Stimulated activated CD4-positive, alpha-beta T cell treated with anti-CD3 and anti-CD28 coated beads, Interleukin-2, amount 100 ng/mL, for 24 hours (primary cell): ENCODE results near the gene IFT43.

Experiments
- DNase-seq, 2 donors: peaks; one replicate each; pipeline ENCODE4 v3.0.0-alpha.2; 2020

IFT43 gene

DNA sequence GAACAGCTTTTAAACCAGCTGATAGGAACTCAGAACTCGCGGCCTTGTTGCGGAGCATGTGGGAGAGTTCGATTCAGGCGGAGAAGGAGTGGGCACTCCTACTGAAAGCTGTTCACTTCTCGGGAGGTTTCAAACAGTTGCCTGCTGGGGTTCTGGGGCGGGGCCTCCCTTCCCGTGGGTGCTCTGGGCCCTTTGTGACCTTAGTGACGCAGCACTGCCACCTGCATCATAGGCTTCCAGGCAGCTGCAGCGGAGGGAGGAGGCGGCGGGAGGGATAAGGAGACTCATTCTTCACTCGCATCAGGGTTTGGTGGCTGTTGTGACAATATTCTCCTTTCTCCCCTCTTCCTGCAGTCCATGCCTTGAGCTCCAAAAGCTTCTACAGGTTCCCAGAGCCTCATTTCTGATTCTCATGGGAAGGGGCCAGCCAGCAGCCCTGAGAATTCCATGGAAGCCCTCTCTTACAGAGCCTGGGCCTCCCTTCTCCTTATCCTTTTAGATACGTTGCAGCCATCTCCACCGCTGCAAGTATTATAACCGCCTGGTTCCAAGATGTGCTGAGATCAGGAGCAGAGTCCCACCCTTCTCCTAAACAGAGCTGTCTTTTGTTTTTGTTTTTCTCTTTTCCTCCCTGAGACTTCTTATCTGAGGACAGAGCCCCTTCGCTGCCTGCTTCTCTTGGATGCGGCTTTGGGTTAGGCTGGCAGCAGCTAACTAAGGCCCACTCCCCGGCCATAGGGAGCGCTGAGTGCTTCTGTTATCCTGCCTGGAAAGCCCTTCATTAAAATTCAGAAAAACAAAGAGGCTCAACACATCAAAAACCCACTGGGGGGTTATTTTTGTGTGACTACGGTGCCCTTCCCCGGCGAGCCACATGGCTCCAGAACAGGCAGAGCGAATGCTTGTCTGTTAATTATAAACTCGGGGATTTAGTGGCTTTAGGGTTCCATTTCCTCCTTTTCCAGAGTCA, 98.5 kb downstream of the IFT43 start:
- DNase-seq, result no peak

- DNase-seq, result no peak
Observed at GRCh38 chr14:76085358-76085757, 99.8 kb downstream of the IFT43 start.

DNA sequence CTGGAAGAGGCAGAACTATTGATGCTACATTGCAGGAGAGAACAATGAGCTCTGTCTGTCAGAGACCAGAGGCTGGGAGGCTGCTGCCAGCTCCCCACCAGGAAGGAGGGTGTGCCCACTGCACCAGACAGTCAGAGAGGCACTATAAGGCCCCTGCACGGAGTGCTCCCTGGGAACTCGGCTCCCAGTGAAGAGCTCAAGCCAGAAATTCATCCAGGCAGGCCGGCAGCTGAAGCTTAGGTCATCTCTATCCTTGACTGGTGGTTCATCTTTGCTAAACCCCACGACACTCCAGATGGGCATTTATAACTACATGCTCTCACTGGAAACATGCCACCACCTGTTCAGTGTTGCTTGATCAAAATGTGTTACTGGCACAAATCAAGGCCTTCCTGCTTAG, 101.1 kb downstream of the IFT43 start:
- no peak for DNase-seq

- DNase-seq, result no peak
Observed at GRCh38 chr14:76088326-76088725, 102.8 kb downstream of the IFT43 start.

DNA sequence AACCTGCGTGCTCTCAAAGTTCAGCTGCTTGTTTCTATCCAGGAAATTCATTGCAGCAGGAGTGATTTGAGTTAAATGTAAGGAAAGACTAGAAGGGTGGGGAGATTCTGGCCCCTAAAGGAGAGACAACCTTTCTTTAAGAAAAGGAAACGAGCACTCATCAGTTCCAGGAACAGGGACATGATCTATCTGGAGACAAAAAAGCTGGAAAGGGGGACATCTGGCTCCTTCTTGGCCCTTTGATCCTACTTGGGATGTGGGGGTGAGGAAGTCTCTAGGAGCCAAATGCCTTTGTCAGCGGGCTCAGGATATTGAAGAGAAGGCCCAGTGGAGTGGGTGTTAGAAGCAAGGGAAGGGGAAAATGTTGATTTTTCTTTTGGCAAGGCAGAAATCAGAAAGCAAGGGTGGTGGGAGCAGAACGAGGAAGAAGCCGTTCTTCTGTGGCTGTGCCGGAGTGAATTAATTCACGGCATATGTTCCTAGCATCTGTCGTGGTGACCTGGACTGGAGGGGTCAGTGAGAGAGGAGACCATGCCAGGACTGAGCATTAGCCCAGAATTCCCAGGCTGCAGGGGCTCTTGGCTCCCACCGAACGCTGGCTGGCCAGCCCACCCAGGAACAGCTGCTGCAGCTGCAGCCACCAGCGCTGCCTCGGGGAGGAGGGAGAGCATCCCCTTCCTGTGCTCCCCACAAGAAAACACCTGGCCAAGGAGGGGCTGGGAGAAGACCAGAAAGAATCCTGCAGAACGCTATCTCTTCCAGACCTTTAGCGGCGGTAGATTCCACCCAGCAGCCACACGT, 103.4 kb downstream of the IFT43 start:
- no peak for DNase-seq

- no peak for DNase-seq
Observed at GRCh38 chr14:76089575-76089974, 104.0 kb downstream of the IFT43 start.

GRCh38 chr14:76090616-76091391, 105.2 kb downstream of the IFT43 start:
- DNase-seq, result no peak

DNA sequence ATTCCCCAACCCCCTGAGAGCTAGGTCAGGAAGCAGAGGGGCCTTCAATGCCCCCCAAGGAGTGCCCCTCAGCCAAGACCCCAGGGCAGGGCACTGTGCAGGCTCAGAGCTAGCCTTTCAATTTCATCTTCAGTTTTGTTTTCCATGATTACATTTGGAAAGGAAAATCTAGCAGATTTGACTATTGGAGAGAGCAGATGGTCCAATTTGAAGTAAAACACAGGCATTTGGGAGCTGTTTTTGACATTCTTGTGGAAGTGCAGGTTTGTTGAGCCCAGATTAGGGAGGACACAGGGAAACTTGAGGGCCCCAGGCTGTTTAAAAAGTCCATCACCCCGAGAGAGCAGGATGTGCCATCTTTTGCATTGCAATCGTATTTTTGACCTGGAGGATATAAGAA, 107.5 kb downstream of the IFT43 start:
- no peak for DNase-seq

GRCh38 chr14:76096257-76096656, 110.7 kb downstream of the IFT43 start:
- DNase-seq, result no peak

DNA sequence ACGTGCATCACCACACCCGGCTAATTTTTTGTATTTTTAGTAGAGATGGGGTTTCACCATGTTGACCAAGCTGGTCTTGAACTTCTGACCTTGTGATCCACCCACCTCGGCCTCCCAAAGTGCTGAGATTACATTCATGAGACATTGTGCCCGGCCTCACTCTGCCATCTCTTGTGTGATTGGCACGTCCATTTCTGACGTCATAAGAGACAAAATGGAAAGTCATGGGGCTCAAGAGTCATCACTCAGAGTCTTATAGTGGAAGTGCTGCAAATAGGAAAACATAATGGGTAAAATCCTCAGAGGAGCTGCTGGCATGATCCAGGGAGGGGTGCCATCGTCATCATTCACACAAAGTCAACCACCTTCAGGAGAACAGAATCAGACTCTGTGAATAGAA, 112.0 kb downstream of the IFT43 start:
- no peak for DNase-seq

DNA sequence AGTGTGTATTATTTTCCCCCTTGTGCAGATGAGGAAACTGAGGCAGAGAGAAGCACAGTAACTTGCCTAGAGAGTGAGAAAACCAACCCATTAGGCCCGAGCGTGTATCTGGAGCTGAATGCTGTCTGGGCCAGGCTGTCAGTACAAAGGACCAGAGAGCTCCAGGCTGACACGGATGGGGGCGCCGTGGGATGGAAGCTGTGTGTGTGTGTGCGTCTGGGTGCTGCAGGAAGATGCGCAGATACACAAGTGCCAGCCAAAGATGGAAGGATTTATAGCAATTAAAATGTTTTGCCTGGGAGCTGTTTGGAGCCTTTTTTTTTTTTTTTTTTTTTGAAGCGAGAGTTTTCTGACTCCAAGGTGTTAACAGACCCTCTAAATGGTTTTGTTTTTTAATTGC, 112.5 kb downstream of the IFT43 start:
- no peak for DNase-seq

DNA sequence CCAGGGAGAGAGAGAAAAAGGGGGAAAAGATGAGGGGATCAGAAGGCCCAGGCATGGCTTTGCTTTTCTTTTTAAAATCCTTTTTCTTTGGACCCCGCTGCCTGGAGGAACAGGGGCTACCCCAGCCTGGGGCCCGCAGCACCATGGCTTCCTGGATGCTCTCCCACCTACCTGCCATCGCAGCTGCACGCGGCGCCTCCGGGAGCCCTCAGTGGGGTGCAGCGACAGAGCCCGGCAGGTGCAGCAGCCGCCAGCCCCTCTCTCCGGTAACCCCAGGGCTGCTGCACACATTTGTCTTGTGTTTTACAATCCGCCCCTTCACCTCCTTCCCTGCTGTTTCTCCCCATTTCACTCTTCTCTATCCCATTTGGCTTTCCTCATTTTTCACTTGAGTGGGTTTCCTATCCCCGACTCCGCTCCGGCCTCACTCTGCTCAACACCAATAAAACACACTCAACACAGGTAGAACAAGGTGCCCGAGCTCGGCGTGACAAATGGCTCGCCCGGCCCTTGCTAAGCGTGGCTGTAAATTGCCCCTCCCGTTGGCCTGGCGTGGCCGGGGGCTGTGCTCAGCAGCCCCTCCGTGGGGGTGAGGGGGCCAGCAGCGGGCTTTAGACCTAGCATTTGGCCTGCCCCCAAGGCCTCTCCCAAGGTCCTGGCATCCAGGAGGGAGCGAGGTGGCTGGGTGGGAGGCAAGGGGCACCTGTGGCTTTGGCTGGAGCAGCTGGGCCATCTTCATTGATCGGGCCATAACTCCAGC, 113.5 kb downstream of the IFT43 start:
- DNase-seq, result no peak

GRCh38 chr14:76100236-76100635, 114.7 kb downstream of the IFT43 start:
- DNase-seq, result no peak

DNA sequence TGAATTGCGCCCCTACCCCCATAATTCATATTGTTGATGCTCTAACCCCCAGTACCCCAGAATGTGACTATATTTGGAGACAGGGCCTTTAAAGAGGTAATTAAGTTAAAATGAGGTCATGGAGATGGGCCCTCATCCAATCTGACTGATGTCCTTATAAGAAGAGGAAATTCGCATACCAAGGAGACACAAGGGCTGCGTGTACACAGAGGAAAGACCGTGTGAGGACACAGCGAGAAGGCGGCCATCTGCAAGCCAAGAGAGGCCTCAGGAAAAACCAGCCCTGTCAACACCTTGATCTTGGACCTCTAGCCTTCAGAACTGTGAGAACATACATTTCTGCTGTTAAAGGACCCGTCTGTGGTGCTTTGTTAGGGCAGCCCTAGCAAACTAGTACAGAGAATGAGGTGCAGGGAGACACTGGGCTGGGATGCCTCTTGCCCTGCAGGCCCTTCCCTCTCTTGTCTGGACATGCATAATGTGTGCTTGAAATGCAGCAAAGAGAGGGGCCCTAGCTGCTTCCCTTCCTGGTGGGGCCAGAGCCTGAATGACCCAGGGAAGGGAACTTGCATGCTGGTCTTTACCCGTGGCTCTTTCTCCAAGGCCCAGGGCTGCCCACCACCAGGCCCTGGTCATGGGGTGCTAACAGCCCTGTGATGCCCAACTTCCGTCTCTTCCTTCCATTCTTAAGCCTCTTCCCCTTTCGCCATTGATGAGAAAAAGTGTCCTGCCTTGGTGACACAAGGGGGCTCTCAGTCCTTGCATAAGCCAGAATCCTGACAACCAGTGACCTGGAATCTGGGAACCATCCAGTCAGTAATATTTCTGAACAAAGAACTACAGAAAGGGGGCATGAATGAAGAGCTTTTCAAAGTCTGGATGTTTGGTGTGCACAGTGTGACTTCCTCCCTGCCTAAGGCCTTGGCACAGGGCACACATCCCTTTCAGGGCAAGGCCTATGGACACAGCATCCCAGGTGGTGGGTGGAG, 116.1 kb downstream of the IFT43 start:
- DNase-seq, result no peak

- DNase-seq, result no peak
Observed at GRCh38 chr14:76104802-76105355, 119.3 kb downstream of the IFT43 start.

DNA sequence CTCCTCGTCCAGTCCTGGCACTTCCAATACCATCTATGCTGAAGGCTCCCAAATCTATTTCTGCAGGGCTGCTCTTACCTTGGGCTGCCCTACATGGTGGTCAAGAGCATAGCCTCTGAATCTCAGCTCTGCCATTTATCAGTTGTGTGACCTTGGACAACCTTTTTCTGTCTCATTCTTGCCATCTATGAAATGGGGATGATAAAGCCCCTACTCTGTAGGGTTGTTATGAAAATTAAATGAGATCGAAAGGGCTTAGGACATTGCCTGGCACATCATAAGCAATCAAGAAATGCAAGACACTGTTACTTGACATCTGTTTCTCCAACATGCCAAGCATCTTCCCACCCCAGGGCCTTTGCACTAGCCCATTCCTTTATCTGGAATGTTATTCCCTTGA, 120.6 kb downstream of the IFT43 start:
- DNase-seq, result no peak

- no peak for DNase-seq
Observed at GRCh38 chr14:76109087-76109880, 123.7 kb downstream of the IFT43 start.

GRCh38 chr14:76112889-76113624, 127.5 kb downstream of the IFT43 start:
- DNase-seq, result no peak

GRCh38 chr14:76113691-76114090, 128.1 kb downstream of the IFT43 start:
- DNase-seq, result no peak
